Dendritic cell treated with granulocyte-macrophage colony-stimulating factor and Interleukin-4, amounts not matched to agents 40 ng/mL and 50 ng/mL, for 4 days (primary cell): Measurements from ENCODE around the gene MYLK.
"Not testable (repeated sequence)": the region's sequence is repeated elsewhere in the genome, so short reads cannot be mapped to it uniquely, and the experiment has no call there.

ENCODE experiments used
- H3K27ac Mint-ChIP-seq: one replicate; pipeline ENCODE4 v1.8.0; 2022; ENCODE audit warnings: mild to moderate bottlenecking, mixed read lengths
- H3K27me3 Mint-ChIP-seq: one replicate; pipeline ENCODE4 v1.8.0; 2022; ENCODE audit warnings: mild to moderate bottlenecking, mixed read lengths
- H3K36me3 Mint-ChIP-seq: one replicate; pipeline ENCODE4 v1.8.0; 2022; ENCODE audit warnings: low read depth, mixed read lengths
- H3K4me1 Mint-ChIP-seq: one replicate; pipeline ENCODE4 v1.8.0; 2022; ENCODE audit warnings: low read depth, mixed read lengths
- H3K4me3 Mint-ChIP-seq: one replicate; pipeline ENCODE4 v1.8.0; 2022; ENCODE audit warnings: mild to moderate bottlenecking, moderate library complexity, mixed read lengths
- H3K9me3 Mint-ChIP-seq: one replicate; pipeline ENCODE4 v1.8.0; 2022; ENCODE audit warnings: mixed read lengths
- intact Hi-C: fragments of 100-400 bp; cut with micrococcal nuclease; formaldehyde crosslinking; loops from one replicate; pipeline ENCODE4 v1.15.0; 2022

Gene MYLK

DNA sequence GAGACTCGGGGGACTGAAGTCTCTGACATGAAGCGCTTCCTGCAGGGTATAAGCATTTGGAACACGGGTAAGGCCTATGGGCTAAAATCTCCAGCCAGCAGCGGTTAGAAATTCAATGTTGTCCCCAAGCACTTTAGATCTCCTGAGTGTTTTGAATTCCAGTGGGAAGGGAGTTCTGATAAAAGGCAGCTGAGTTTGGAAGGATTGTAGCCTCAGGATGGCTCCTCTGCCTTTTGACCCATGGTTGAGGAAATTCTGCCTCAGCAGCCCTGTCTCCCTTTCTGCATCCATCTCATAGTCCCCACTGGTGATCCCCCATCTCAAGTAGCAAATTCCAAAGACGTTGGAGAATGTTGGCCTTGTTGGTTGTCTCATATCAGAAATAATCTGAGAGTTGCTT lies 275.1 kb downstream of the MYLK start:
- Mint-ChIP-seq H3K4me3 (no peak overlapping the region), H3K36me3 (peaks cover 16% of the 10 kb centered on the region), H3K27me3 (no peaks in the 10 kb centered on the region), H3K9me3 (no peaks in the 10 kb centered on the region), H3K27ac (no peak overlapping the region), H3K4me1 (peaks cover 28% of the 10 kb centered on the region)
- intact Hi-C loops = no loop called here

- no peaks in the 10 kb centered on the region for H3K27me3 Mint-ChIP-seq
- intact Hi-C loops = no loop called here
- H3K4me3 Mint-ChIP-seq = no peak overlapping the region
- H3K4me1 Mint-ChIP-seq = peaks cover 26% of the 10 kb centered on the region
- H3K9me3 Mint-ChIP-seq = no peaks in the 10 kb centered on the region
- H3K27ac Mint-ChIP-seq = no peak overlapping the region
- H3K36me3 Mint-ChIP-seq = peaks cover 9% of the 10 kb centered on the region
These were observed 275.7 kb downstream of the MYLK start for GRCh38 chr3:123608263-123608937.

- intact Hi-C loops = no loop called here
- H3K9me3 Mint-ChIP-seq = no peaks in the 10 kb centered on the region
- H3K27me3 Mint-ChIP-seq = no peaks in the 10 kb centered on the region
- no peaks in the 10 kb centered on the region for H3K36me3 Mint-ChIP-seq
- H3K4me1 Mint-ChIP-seq = peaks cover 26% of the 10 kb centered on the region
- no peak overlapping the region for H3K4me3 Mint-ChIP-seq
- no peak overlapping the region for H3K27ac Mint-ChIP-seq
These were observed 277.6 kb downstream of the MYLK start for GRCh38 chr3:123606527-123606926.

DNA sequence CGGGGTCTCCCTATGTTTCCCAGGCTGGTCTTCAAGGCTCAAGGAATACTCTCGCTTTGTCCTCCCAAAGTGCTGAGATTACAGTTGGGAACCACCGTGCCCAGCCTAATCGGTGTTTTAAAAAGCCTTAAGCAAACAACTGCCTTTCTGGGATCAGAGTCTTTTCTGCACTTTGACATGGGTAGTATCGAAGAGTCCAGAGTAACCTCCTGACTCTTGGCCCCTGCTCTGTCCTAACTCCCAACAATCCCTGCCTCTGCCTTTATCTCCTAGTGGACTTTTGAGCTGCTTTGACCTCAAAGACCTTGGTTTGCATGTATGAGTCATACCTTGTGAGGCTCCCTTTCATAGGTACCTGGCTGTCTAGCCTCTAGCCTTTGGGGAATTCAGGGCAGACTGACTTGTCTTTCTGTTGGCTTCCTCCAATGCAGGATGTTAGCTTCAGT lies 278.3 kb downstream of the MYLK start:
- H3K36me3 Mint-ChIP-seq = no peaks in the 10 kb centered on the region
- H3K27ac Mint-ChIP-seq = no peak overlapping the region
- H3K4me1 Mint-ChIP-seq = peaks cover 26% of the 10 kb centered on the region
- H3K4me3 Mint-ChIP-seq = no peak overlapping the region
- H3K9me3 Mint-ChIP-seq = no peaks in the 10 kb centered on the region
- no peaks in the 10 kb centered on the region for H3K27me3 Mint-ChIP-seq
- intact Hi-C loops = no loop called here

GRCh38 chr3:123603153-123603552 lies 281.0 kb downstream of the MYLK start:
- H3K27me3 Mint-ChIP-seq, intact Hi-C loops, H3K36me3 Mint-ChIP-seq, H3K27ac Mint-ChIP-seq, H3K4me3 Mint-ChIP-seq, H3K9me3 Mint-ChIP-seq: not testable (repeated sequence)
- H3K4me1 Mint-ChIP-seq = peaks cover 33% of the 10 kb centered on the region

DNA sequence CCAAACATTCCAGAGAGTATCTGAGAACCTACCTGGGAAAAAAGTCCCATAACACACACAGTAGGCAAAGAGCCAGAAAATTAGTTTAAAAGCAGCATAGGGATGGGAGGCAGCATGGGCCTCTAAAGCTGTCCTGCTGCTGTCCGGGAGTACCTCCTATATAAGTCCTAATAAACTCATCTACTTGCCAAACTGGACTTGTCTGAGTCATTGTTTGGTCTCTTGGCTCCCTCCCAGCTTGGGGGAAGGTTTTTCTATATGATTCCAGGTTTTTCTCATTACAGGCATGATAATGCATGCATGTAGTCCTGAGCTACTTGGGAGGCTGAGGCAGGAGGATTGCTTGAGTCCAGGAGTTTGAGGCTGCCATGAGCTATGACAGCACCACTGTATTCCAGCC lies 281.8 kb downstream of the MYLK start:
- peaks cover 33% of the 10 kb centered on the region for H3K4me1 Mint-ChIP-seq
- H3K27ac Mint-ChIP-seq = no peak overlapping the region
- peaks cover 9% of the 10 kb centered on the region for H3K9me3 Mint-ChIP-seq
- H3K36me3 Mint-ChIP-seq = peaks cover 6% of the 10 kb centered on the region
- H3K4me3 Mint-ChIP-seq = no peak overlapping the region
- intact Hi-C loops = no loop called here
- no peaks in the 10 kb centered on the region for H3K27me3 Mint-ChIP-seq

- H3K27me3 Mint-ChIP-seq, H3K4me3 Mint-ChIP-seq, H3K9me3 Mint-ChIP-seq, H3K36me3 Mint-ChIP-seq, intact Hi-C loops, H3K27ac Mint-ChIP-seq: not testable (repeated sequence)
- peaks cover 22% of the 10 kb centered on the region for H3K4me1 Mint-ChIP-seq
These were observed 283.3 kb downstream of the MYLK start for GRCh38 chr3:123600863-123601262.

GRCh38 chr3:123597561-123597960 lies 286.6 kb downstream of the MYLK start:
- Mint-ChIP-seq H3K9me3 (peaks cover 9% of the 10 kb centered on the region), H3K27ac (no peak overlapping the region), H3K27me3 (no peaks in the 10 kb centered on the region), H3K36me3 (peaks cover 9% of the 10 kb centered on the region), H3K4me1 (peaks cover 7% of the 10 kb centered on the region), H3K4me3 (no peak overlapping the region)
- intact Hi-C loops = no loop called here

DNA sequence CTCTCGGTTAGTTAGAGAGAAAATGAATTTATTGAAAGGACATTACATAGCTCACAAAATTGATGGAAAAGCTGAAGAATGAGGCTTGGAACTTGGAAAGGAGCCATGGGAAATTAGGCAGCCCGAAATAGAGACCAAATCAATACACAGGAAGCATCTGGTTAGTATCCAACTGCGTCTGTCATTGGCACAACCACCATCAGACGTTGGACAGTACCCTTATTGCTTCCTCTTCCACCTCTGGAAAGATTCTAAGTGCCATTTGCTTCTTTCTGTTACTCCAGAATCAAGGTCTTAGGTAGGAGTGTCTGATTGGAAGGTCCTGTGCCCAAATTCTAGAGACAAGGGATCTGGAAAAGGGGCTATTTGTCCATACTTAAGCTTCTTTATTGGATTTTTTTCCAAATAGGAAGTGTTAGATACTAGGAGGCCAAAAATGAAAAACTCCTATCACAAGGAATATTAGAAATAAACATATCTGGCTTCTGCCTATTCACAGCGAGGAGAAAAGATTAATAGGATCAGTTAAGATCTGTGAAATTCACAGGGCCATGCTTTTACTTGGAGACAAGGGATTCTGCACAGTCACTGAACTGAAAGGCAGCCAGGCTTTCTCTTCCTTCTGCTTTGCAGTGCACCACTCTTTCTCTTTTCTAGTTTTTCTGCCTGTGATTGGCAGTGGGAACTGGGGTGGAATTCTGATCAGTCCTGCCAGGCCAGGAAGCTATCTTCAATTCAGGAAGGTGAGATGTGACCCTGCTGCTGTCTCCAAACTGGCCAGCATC lies 288.5 kb downstream of the MYLK start:
- H3K4me3 Mint-ChIP-seq = no peak overlapping the region
- peaks cover 29% of the 10 kb centered on the region for H3K36me3 Mint-ChIP-seq
- H3K27me3 Mint-ChIP-seq = no peaks in the 10 kb centered on the region
- no peak overlapping the region for H3K27ac Mint-ChIP-seq
- peaks cover 7% of the 10 kb centered on the region for H3K4me1 Mint-ChIP-seq
- intact Hi-C loops = no loop called here
- peaks cover 29% of the 10 kb centered on the region for H3K9me3 Mint-ChIP-seq

DNA sequence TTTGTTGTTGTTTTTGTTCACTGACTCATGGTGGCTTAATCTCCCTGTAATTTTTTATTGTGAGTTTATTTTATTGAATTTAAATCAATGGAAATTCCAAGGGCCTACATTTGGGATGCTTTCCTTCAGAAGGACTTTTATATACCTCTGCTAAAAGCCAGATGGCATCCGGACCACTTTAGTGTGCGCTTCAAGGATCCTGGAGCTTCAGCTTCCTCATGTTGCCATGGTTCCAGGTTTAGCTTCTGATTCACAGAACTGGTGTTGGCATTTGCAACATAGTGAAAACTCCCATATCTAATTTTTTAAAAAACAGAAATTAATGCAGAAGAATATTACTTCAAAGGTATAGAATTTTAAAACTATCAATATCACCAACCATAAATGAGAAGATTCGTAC lies 290.8 kb downstream of the MYLK start:
- H3K9me3 Mint-ChIP-seq = peaks cover 33% of the 10 kb centered on the region
- peaks cover 43% of the 10 kb centered on the region for H3K36me3 Mint-ChIP-seq

GRCh38 chr3:123590685-123591450 lies 293.3 kb downstream of the MYLK start:
- no peak overlapping the region for H3K4me3 Mint-ChIP-seq
- H3K4me1 Mint-ChIP-seq = no peaks in the 10 kb centered on the region
- H3K9me3 Mint-ChIP-seq = peaks cover 33% of the 10 kb centered on the region
- peaks cover 47% of the 10 kb centered on the region for H3K36me3 Mint-ChIP-seq
- intact Hi-C loops = no loop called here
- H3K27me3 Mint-ChIP-seq = no peaks in the 10 kb centered on the region
- H3K27ac Mint-ChIP-seq = no peak overlapping the region

More for the DNA sequence above, 290.8 kb downstream of the MYLK start:
- intact Hi-C loops = no loop called here
- Mint-ChIP-seq H3K4me1 (no peaks in the 10 kb centered on the region), H3K27ac (no peak overlapping the region), H3K4me3 (no peak overlapping the region), H3K27me3 (no peaks in the 10 kb centered on the region)

GRCh38 chr3:123587401-123587800 lies 296.7 kb downstream of the MYLK start:
- Mint-ChIP-seq H3K27ac (no peak overlapping the region), H3K4me1 (peaks cover 14% of the 10 kb centered on the region)

GRCh38 chr3:123586968-123587367 lies 297.2 kb downstream of the MYLK start:
- Mint-ChIP-seq H3K36me3 (peaks cover 43% of the 10 kb centered on the region), H3K27me3 (no peaks in the 10 kb centered on the region), H3K4me3 (no peak overlapping the region)

More at GRCh38 chr3:123587401-123587800, 296.7 kb downstream of the MYLK start:
- no peaks in the 10 kb centered on the region for H3K27me3 Mint-ChIP-seq
- H3K36me3 Mint-ChIP-seq = peaks cover 43% of the 10 kb centered on the region
- intact Hi-C loops = no loop called here
- H3K4me3 Mint-ChIP-seq = no peak overlapping the region
- H3K9me3 Mint-ChIP-seq = peaks cover 31% of the 10 kb centered on the region

GRCh38 chr3:123586131-123586530 lies 298.0 kb downstream of the MYLK start:
- H3K27ac Mint-ChIP-seq = no peak overlapping the region
- peaks cover 16% of the 10 kb centered on the region for H3K4me1 Mint-ChIP-seq
- peaks cover 18% of the 10 kb centered on the region for H3K9me3 Mint-ChIP-seq
- H3K4me3 Mint-ChIP-seq = no peak overlapping the region
- peaks cover 43% of the 10 kb centered on the region for H3K36me3 Mint-ChIP-seq
- no peaks in the 10 kb centered on the region for H3K27me3 Mint-ChIP-seq
- intact Hi-C loops = no loop called here

More at GRCh38 chr3:123586968-123587367, 297.2 kb downstream of the MYLK start:
- H3K27ac Mint-ChIP-seq = no peak overlapping the region
- H3K9me3 Mint-ChIP-seq = peaks cover 27% of the 10 kb centered on the region
- H3K4me1 Mint-ChIP-seq = peaks cover 16% of the 10 kb centered on the region
- intact Hi-C loops = no loop called here
